HG02642 (cell line): Measurements from ENCODE around the gene FCER1A.
"Not testable (repeated sequence)": the region's sequence is repeated elsewhere in the genome, so short reads cannot be mapped to it uniquely, and the experiment has no call there.

ENCODE experiments used
- ATAC-seq: cut with Tn5 transposase; IDR thresholded peaks from one replicate; pipeline ENCODE4 v1.9.1; 2021; ENCODE audit warnings: mild to moderate bottlenecking; ENCODE audit not compliant: unreplicated experiment, poor library complexity

Gene FCER1A

DNA sequence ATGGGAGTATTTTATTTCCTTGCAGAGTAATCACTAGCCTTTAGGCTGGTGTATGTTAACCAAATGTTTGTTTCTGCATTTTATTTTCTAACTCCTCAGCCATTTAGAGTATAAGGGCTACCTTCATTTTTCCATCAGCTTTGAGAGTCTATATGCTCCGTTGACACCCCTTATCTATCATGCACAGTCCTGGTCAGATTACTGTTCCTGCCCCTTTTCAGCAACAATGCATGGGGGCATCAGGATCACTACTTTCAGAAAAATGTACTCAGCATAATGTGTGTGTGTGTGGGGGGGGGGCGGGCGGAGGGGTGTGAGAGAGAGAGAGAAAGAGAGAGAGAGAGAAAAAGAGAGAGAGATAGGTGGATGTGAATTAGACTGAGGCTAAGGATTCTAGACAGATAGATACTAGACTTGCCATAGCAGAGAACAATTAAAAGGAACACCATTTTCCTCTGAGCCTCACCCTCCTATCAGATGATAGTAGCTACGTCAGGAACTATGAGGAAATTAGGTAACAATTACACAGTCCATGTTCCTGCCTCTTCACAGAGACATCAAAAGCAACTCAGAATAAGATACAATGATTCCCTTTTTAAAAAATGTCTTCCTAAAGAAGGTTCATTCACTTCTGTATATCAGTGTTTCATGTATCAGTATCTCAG lies 40.8 kb downstream of the FCER1A start:
- no peak for ATAC-seq

GRCh38 chr1:159349374-159349773 lies 47.2 kb downstream of the FCER1A start:
- not testable (repeated sequence) for ATAC-seq

GRCh38 chr1:159352436-159352835 lies 50.3 kb downstream of the FCER1A start:
- no peak for ATAC-seq
